Prostate gland (tissue), 2 donors: ENCODE data around the gene PANK3. TPM values are rescaled to one million over a fixed set of nuclear protein-coding genes. Genes with fewer than 3 reads are reported as not detected.

Experiments
- DNase-seq: peaks from one replicate; pipeline ENCODE4 v3.0.0-alpha.2; 2019; ENCODE audit warnings: low spot score
- H3K27ac ChIP-seq, 2 donors: fragments of 200-600 bp; sonication (generic); 2 replicates each; pipeline ENCODE4 v1.5.1; 2017 to 2019
- H3K27me3 ChIP-seq: fragments of 200-600 bp; sonication (generic); replicated peaks from 2 replicates; pipeline ENCODE4 v1.5.1; 2019; ENCODE audit not compliant: insufficient read depth
- H3K36me3 ChIP-seq, 2 donors: fragments of 200-600 bp; sonication (generic); 1 replicate in 1 of 2; 2 replicates in 1 of 2; pipeline versions ENCODE4 v1.5.1 to v1.8.1; 2017 to 2019
- H3K4me1 ChIP-seq: fragments of 200-600 bp; sonication (generic); replicated peaks from 2 replicates; pipeline ENCODE4 v1.5.1; 2019
- H3K4me3 ChIP-seq, 2 donors: fragments of 200-600 bp; sonication (generic); 2 replicates each; pipeline ENCODE4 v1.5.1; 2017 to 2019
- H3K9me3 ChIP-seq: fragments of 200-600 bp; sonication (generic); 2 replicates; pipeline ENCODE4 v1.5.1; 2017
- POLR2A ChIP-seq: fragments of 450-650 bp; IDR thresholded peaks from one replicate; pipeline ENCODE4 v1.6.1; 2016; ENCODE audit warnings: antibody characterized with exemption, mild to moderate bottlenecking
- POLR2AphosphoS5 ChIP-seq: sonication (generic); formaldehyde crosslinking; IDR thresholded peaks from one replicate; pipeline ENCODE4 v1.6.1; 2017; ENCODE audit warnings: antibody characterized with exemption
- WGBS: methylation state at CpG from one replicate; pipeline ENCODE4 v1.1.5; 2018; 5-methylcytosine and 5-hydroxymethylcytosine counted together
- intact Hi-C: fragments of 100-400 bp; cut with DNase I; formaldehyde crosslinking; loops from one replicate; pipeline ENCODE4 v1.14.2; 2022
- total RNA-seq, 2 donors: library from RNA; depleted of rRNA; stranded (reverse); fragments of >200 nt; gene quantifications; one replicate each; pipeline ENCODE4 v1.1.0, GENCODE V29; 2016
- TF ChIP-seq, protein P1 (sequence below), 4 experiments: fragments of 200-600 bp in 2 of 4; fragments of 450-650 bp in 2 of 4; sonication (generic) in 2 of 4; IDR thresholded peaks; 1 replicate in 3 of 4; 2 replicates in 1 of 4; pipeline ENCODE4 v1.5.1; 2016 to 2019; ENCODE audit warnings: antibody characterized with exemption in 4 of 4, mild to moderate bottlenecking in 2 of 4, moderate library complexity in 2 of 4

The PANK3 gene
- total RNA-seq, 2 donors from 2014 or later = 24.8 to 48.7 TPM

GRCh38 chr5:168604436-168604835, 25.3 kb upstream of the PANK3 start:
- Histone ChIP-seq H3K27me3 (no peaks in the 10 kb centered on the region), H3K27ac (no peak overlapping the region), H3K4me3 (no peak overlapping the region), H3K9me3 (no peaks in the 10 kb centered on the region), H3K4me1 (no peaks in the 10 kb centered on the region), H3K36me3 (no peaks in the 10 kb centered on the region)
- DNase-seq = no peak
- intact Hi-C loops = no loop called here
- TF ChIP-seq POLR2AphosphoS5 (no peak), POLR2A (no peak)
- TF ChIP-seq, protein P1, sequence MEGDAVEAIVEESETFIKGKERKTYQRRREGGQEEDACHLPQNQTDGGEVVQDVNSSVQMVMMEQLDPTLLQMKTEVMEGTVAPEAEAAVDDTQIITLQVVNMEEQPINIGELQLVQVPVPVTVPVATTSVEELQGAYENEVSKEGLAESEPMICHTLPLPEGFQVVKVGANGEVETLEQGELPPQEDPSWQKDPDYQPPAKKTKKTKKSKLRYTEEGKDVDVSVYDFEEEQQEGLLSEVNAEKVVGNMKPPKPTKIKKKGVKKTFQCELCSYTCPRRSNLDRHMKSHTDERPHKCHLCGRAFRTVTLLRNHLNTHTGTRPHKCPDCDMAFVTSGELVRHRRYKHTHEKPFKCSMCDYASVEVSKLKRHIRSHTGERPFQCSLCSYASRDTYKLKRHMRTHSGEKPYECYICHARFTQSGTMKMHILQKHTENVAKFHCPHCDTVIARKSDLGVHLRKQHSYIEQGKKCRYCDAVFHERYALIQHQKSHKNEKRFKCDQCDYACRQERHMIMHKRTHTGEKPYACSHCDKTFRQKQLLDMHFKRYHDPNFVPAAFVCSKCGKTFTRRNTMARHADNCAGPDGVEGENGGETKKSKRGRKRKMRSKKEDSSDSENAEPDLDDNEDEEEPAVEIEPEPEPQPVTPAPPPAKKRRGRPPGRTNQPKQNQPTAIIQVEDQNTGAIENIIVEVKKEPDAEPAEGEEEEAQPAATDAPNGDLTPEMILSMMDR (IDR thresholded peaks at IDR 0.05) = no peak

- no peak for DNase-seq
- Histone ChIP-seq H3K9me3 (no peaks in the 10 kb centered on the region), H3K4me3 (no peak overlapping the region), H3K36me3 (no peaks in the 10 kb centered on the region), H3K4me1 (no peaks in the 10 kb centered on the region), H3K27ac (peak overlapping the region in 1 of 2 donors; percentile 41), H3K27me3 (no peaks in the 10 kb centered on the region)
- peak; percentile 41 for TF ChIP-seq POLR2AphosphoS5
- TF ChIP-seq, protein P1 (IDR thresholded peaks at IDR 0.05) = no peak
- intact Hi-C loops = no loop called here
Observed at GRCh38 chr5:168603746-168604145, 24.6 kb upstream of the PANK3 start.

DNA sequence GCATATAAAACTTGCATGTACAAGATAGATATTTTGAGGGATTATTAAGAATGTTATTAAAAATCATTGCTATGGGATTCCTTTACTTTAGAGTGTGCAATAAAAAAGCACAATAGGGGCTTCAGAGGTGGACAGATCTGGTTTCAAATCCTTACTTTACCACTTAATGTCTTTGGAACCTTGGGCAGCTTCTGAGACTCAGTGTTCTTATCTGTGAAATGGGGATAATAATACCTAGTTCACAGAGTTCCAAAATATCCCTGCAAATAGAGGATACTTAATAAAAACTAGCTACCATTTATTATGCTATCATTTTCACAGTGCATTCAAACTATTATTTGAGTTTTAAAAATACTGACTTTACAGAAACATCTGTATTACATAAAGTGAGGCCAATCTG, 23.3 kb upstream of the PANK3 start:
- no peak overlapping the region for H3K27ac ChIP-seq
- no peak for DNase-seq
- no peaks in the 10 kb centered on the region for H3K27me3 ChIP-seq
- intact Hi-C loops = no loop called here
- TF ChIP-seq, protein P1 (IDR thresholded peaks at IDR 0.05) = no peak
- TF ChIP-seq POLR2A (no peak), POLR2AphosphoS5 (no peak)
- H3K4me1 ChIP-seq = no peaks in the 10 kb centered on the region
- no peak overlapping the region for H3K4me3 ChIP-seq
- no peaks in the 10 kb centered on the region for H3K9me3 ChIP-seq
- no peaks in the 10 kb centered on the region for H3K36me3 ChIP-seq

- WGBS = 87% methylated on average over 2 of the region's 2 CpGs
- intact Hi-C loops = no loop called here
Observed at GRCh38 chr5:168601972-168602371, 22.8 kb upstream of the PANK3 start.

DNA sequence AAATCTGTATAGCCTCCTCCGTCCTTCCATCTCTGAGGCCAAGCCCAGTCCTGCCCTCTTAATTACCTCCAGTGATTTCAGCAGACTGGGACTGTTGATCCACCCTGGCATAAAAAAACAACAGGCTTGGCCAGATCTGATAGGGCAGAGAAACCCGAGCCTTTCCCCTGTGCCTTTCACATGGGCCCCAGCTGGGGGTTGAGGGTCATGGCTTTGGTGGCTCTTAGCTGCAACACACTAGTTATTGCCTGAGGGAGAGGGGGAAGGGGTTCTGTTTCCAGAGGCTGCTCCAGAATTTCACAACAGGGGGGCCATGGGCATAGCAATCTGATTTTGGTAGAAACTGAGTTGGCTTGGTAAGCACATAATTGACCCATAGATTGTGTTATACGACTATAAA, 21.2 kb upstream of the PANK3 start:
- no peak overlapping the region for H3K4me3 ChIP-seq
- no peak overlapping the region for H3K27ac ChIP-seq
- no peaks in the 10 kb centered on the region for H3K36me3 ChIP-seq
- no peaks in the 10 kb centered on the region for H3K9me3 ChIP-seq
- H3K4me1 ChIP-seq = no peaks in the 10 kb centered on the region
- peak; percentile 36 for DNase-seq
- TF ChIP-seq POLR2AphosphoS5 = peak; percentile 31
- no peak for TF ChIP-seq POLR2A
- TF ChIP-seq, protein P1 (IDR thresholded peaks at IDR 0.05) = no peak
- intact Hi-C loops = no loop called here
- no peaks in the 10 kb centered on the region for H3K27me3 ChIP-seq
- 42% methylated on average over 3 of the region's 3 CpGs for WGBS

More at GRCh38 chr5:168601972-168602371, 22.8 kb upstream of the PANK3 start:
- H3K4me3 ChIP-seq = no peak overlapping the region
- H3K9me3 ChIP-seq = no peaks in the 10 kb centered on the region
- no peaks in the 10 kb centered on the region for H3K36me3 ChIP-seq
- no peaks in the 10 kb centered on the region for H3K4me1 ChIP-seq
- no peak for DNase-seq
- no peak overlapping the region for H3K27ac ChIP-seq
- TF ChIP-seq, protein P1 (IDR thresholded peaks at IDR 0.05) = no peak
- no peak for TF ChIP-seq POLR2A
- TF ChIP-seq POLR2AphosphoS5 = no peak
- no peaks in the 10 kb centered on the region for H3K27me3 ChIP-seq
